Bronchial epithelial cell (primary cell): ENCODE measurements around the gene BCAM. TPM values are rescaled to one million over a fixed set of nuclear protein-coding genes. Genes with fewer than 3 reads are reported as not detected.

Experiments
- DNase-seq: peaks from one replicate; pipeline ENCODE4 v3.0.0-alpha.2; 2010; ENCODE audit warnings: low read depth
- FAIRE-seq: peaks from 2 replicates; lab custom pipeline; 2011; peaks lifted over from hg19 to GRCh38; lab: Jason Lieb, UNC
- H3K27me3 ChIP-seq: 2 replicates; pipeline ENCODE4 v1.5.1; 2011; ENCODE audit warnings: low read length; ENCODE audit not compliant: control insufficient read depth, insufficient read depth
- H3K36me3 ChIP-seq: 2 replicates; pipeline ENCODE4 v1.5.1; 2011; ENCODE audit warnings: low read length; ENCODE audit not compliant: control insufficient read depth, insufficient read depth
- H3K4me3 ChIP-seq: 2 replicates; pipeline ENCODE4 v1.5.1; 2011; ENCODE audit warnings: mild to moderate bottlenecking, low read depth, low read length, control low read depth
- CTCF ChIP-seq: IDR thresholded peaks from 2 replicates; pipeline ENCODE4 v1.5.1; 2011; ENCODE audit warnings: mild to moderate bottlenecking, moderate library complexity, low read length, control low read depth, inconsistent platforms; ENCODE audit not compliant: insufficient read depth, severe bottlenecking
- total RNA-seq: library from RNA; depleted of rRNA; stranded (reverse); fragments of >200 nt; gene quantifications from 2 replicates; pipeline ENCODE4 v1.2.1, GENCODE V29; 2014

BCAM gene
- total RNA-seq, 1 donor from 2014 or later = 16.6 TPM

GRCh38 chr19:44799627-44800346, 9.1 kb upstream of the BCAM start:
- no peak overlapping the region for H3K4me3 ChIP-seq
- FAIRE-seq = no peak
- TF ChIP-seq CTCF = no peak

GRCh38 chr19:44800461-44800860, 8.4 kb upstream of the BCAM start:
- DNase-seq (peak; percentile 60), FAIRE-seq (no peak)
- H3K27me3 ChIP-seq = no peaks in the 10 kb centered on the region
- no peak overlapping the region for H3K4me3 ChIP-seq
- TF ChIP-seq CTCF = peak; percentile 98
- peaks cover 22% of the 10 kb centered on the region for H3K36me3 ChIP-seq

More at GRCh38 chr19:44799627-44800346, 9.1 kb upstream of the BCAM start:
- no peaks in the 10 kb centered on the region for H3K27me3 ChIP-seq
- H3K36me3 ChIP-seq = peaks cover 28% of the 10 kb centered on the region
- DNase-seq = no peak

GRCh38 chr19:44803442-44804428, 5.2 kb upstream of the BCAM start:
- no peak for FAIRE-seq
- no peak for DNase-seq
- Histone ChIP-seq H3K4me3 (no peak overlapping the region), H3K27me3 (no peaks in the 10 kb centered on the region), H3K36me3 (peaks cover 10% of the 10 kb centered on the region)
- TF ChIP-seq CTCF = no peak

- Histone ChIP-seq H3K36me3 (peaks cover 8% of the 10 kb centered on the region), H3K4me3 (no peak overlapping the region), H3K27me3 (no peaks in the 10 kb centered on the region)
- DNase-seq (no peak), FAIRE-seq (no peak)
- no peak for TF ChIP-seq CTCF
These were observed 2.6 kb upstream of the BCAM start for GRCh38 chr19:44806291-44806690.

- peak; percentile 87 for DNase-seq
- TF ChIP-seq CTCF = no peak
- FAIRE-seq = peak; percentile 97
- H3K4me3 ChIP-seq = no peak overlapping the region
- H3K36me3 ChIP-seq = peaks cover 12% of the 10 kb centered on the region
- H3K27me3 ChIP-seq = no peaks in the 10 kb centered on the region
These were observed 1.7 kb upstream of the BCAM start for GRCh38 chr19:44807162-44807561.
